GM19397 (cell line): ENCODE measurements around the gene GIMAP2.
A peak's percentile ranks its signal among the peaks of the same experiment; 100 is the strongest.
"Not testable (repeated sequence)": the region's sequence is repeated elsewhere in the genome, so short reads cannot be mapped to it uniquely, and the experiment has no call there.

Experiments
- ATAC-seq: cut with Tn5 transposase; IDR thresholded peaks from one replicate; pipeline ENCODE4 v1.9.1; 2021; ENCODE audit warnings: mild to moderate bottlenecking, moderate library complexity; ENCODE audit not compliant: unreplicated experiment

Gene GIMAP2

DNA sequence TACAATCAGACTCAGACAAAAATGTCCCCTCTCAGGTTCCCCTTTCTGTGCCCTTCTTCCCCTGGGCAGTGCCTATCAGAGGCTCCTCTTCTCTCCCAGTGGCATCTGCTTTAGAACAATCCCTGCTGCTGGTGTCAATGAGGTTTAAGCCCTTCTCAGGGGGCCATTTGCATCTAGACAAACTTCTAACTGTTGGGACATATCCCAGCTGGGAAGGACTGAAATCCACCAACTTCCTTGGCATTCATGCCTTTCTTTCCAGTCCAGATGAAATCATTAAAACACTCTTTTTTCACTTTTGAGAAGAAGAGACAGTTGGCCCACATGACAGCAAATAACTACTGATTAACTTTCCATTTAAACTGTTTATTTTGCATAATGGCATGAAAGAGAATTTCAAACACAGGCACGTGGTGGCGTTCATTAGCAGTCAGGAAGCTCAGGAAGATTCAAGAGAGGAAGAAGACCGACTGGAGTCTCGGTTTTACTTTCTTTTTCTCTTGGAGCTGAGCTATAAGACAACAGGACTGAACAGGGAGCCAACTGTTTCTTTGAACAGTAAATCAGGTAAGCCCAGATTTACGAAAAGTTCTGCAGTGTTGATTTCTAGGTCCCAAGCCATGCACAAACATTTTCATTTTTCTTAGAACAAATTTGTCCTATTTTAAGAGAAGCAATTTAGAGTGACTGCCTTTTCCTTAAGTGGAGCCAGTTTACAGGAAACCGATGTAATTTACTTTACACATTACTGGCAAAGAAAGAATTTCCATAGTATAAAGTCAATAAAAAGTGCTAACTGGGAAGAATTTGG lies at the start of gene GIMAP2:
TSS of gene GIMAP2 (plus strand) at position 488 of the 811 bp plus-strand sequence. CDS start 1,354 bp downstream, outside the sequence.
- peak; percentile 85 for ATAC-seq

DNA sequence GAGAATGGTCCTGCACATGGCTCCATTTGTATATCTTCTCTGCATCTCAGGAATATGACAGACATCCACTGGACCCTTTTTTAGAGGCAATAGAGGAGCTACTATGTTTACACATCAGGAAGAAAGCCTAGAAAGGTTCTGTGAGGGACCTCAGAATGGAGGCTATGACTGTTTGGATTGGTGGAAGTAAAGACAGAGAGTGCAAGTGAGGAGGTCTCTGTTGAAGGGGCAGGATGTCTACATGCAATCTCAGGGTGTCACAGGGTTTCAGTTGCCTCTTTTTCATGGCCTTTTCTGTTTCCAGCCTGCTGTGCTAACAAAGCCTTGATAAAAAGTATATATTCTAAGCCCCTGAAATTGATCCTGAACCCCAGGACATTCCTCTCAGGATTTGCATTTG lies 43.7 kb upstream of the GIMAP2 start:
- ATAC-seq = no peak

DNA sequence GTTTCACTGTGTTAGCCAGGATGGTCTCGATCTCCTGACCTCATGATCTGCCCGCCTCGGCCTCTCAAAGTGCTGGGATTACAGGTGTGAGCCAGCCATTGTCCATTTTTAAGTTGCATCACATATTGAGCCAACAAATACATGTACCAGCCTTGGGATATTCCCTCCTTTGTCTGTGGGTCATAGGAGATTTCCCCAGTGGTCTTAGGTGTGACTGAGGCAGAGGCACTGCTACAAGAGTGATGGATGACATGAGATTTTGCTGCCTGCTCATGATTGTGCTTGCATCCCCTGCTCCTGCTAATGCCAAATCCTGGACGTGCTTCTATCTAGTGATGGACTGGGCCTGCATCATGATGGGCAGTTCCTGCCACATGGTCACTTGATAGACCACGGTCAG lies 42.6 kb upstream of the GIMAP2 start:
- no peak for ATAC-seq

DNA sequence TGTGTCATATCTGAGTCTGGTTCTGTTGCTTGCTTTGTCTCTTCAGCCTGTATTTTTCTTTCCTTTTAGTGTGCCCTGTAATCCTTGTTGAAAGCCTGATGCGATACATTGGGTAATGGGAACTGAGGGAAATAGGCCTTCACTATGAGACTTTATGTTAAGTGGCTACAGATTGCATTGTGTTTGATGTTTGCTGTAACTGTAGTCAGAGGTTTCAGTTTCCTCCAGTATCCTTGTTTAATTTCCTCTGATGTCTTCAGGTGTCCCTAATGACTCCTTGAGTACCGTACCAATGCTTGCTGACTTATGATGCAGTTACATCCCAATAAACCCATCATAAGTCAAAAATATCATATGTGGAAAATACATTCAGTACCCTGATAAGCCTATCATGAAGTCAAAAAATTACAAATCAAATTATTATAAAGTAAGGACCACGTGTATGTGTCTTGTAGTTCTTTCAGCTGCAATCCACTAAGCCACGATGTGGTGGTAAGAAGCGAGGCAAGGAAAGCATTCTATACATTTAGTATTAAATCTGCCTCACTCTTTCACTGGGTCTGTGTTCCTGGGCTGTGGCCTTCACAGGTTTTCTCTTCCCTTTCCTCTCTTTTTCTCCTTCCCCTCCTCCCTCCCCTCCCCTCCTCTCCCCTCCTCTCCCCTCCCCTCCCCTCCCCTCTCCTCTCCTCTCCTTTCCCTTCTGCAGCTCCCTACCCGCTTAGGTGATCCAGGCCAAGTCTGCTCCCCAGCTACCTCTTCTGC lies 40.1 kb upstream of the GIMAP2 start:
- no peak for ATAC-seq

DNA sequence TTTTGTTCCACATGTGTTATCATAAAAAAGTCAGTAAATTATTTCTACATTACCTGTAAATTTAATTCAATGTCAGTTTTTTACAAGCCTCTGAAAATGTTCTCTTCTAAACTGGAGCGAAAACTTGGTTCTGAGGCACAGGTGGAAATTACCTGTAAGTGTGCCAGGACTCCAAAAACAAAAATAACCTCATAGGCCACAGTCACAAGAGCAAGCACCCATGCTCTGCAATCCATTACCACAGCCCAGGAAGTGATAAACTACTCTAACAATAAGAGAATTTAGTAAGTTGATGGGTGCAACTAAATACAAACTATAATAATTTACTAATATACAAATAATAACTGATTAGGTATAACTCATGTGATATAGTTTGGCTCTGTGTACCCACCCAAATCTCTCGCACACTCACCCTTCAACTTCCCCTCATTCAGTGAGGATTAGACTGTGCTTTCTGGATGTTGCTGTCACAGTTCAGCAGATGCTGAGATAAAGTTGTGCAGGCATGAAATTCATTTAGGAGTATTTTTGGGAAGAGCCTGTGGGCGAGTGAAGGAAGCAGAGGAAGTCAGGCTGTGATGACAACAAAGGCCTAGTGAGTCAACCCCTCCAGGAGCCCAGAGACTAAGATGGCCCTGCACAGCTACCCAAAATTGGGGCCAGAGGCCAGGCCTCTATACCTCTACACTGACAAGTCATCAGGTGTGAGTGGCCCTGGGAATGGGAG lies 37.0 kb upstream of the GIMAP2 start:
- ATAC-seq = no peak

DNA sequence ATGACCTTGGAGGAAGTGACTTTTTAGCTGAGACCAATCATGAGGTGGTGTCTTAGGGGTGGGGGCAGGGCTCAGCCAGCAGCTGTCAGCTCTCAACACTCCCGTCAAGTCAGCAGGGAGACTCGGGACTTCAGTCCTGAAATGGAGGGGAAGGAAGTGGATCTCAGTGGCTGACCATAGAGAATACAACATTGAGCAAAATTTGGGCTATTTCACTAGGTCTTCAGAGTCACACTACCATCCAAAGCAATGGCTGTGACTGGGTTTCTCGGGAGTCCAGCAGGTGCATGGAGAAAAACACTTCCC lies 36.5 kb upstream of the GIMAP2 start:
- no peak for ATAC-seq

DNA sequence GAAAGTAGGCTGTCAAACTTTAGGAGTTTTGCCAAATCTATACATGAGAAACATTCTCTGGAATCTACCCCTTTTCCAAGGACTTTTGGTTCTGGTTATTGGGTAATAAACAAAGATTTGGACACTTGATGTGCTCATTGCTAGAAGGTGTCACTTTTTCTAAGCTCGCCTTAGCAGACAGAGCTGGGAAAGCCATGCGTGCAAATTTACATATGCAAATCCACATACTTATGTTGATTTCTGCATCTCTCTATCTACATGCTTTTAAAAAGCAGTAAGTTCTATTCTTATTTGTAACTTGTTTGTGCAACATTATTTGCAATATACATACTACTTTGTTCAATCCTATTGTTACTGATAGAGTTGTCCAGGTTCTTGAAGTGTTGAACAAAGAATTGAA lies 30.8 kb upstream of the GIMAP2 start:
- no peak for ATAC-seq

DNA sequence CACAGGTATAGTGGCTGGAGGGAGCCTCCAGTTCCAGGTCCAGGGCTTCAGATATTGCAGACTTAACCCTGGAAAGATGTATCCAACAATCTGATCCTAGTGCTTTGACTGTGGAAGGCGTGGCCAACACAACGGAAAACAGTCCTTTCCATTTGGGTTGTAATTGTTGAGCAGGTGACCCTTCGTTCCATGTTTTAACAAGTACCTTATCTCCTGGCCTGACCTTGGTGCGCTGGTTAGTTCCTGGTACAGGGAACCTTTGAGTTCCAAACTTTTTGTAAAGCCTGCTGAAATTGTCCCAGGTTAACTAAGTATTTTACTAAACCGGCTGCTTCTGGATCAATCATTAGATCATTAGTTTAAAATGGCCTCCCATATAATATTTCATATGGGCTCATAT lies 29.5 kb upstream of the GIMAP2 start:
- ATAC-seq = no peak

DNA sequence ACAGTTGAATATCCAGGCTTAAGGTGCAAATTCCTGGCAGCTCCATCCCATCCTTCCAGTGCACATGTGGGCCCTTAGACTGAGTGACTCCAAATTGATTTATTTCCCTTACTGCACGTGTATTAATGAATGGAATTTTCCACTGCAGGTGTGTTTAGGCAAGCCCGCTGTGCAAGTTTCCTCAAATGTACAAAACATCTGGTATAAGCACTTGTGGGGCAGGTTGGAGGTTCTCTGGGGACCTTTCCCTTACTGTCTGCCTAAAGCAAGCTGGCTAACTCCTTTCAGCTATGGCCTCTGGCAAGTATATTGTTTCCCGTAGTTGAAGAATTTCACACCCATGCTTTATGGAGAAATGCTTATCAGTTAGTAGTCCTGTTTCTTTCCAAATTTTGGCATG lies 28.0 kb upstream of the GIMAP2 start:
- no peak for ATAC-seq

DNA sequence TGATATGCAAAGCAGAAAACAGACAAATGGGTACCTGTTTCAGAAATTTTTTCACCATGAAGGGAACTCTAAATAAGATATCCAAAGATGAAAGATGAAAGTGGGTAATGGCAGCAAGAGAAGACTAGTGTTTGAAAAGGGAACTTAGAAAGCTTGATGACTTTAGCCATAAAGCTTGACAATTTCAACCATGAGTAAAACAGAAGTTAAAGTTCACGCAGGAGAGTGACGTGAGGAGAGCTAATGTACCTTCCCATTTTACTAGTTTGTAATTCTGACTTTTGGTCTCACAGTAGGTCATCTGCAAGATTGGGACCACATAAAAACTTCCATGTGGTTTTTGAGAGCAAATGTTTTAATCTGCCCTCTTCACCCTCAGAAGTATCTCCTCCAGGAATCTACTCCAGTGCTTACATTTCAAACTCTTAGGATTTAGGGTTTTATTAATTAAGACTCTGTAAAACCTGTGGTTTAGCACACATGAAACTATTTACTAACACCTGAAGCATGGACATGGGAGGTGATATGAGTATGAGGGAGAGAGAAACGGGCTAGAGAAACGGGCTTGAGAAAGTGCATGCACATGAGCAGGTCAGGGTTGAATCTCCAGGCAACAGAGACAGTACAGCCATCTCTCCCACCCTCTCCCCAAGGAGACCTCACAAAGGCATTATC lies 24.4 kb upstream of the GIMAP2 start:
- no peak for ATAC-seq

DNA sequence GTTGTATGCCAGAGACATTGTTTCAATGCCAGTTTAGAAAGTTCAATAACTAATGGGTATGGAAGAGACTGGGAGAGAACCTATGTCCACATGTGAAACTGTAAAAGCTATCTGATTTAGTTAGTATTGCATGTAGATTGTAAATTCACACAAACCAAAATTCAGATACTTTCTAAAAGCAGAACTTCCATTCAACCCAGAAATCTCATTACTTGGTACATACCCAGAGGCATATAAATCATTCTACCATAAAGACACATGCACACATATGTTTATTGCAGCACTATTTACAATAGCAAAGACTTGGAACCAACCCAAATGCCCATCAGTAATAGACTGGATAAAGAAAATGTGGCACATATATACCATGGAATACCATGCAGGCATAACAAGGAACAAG lies 22.7 kb upstream of the GIMAP2 start:
- ATAC-seq = not testable (repeated sequence)

DNA sequence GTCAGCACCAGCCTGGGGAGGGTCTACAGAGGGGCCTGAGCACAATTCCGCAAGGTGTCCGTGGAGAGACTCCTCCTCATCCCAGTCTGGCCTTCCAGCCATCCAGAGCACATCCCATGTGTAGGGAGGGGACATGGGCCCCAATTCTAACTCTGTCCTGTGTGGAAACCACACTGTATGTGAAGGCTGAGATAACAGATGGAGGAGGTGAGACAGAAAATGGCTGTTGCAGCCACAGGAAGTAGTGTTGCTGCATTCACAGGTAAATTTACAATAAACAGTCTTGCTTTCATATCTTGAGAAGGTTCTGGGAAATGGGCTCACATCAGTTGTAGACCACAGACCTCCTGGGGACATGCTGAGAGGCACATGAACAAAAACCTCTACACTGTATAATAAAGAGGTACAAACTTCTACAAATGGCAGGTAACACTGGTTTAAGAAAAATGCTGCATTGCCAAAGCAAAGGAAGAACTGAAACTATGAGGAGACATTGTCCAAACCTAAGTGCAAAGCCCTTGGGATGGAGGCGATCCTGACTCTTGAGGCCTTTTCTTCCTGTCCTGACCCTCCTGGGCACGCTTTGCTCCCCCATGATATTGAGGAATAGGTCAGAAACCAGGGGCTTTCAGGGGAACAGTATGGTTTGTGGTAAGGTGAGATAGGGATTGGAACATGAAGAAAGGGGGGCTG lies 21.6 kb upstream of the GIMAP2 start:
- ATAC-seq = no peak

DNA sequence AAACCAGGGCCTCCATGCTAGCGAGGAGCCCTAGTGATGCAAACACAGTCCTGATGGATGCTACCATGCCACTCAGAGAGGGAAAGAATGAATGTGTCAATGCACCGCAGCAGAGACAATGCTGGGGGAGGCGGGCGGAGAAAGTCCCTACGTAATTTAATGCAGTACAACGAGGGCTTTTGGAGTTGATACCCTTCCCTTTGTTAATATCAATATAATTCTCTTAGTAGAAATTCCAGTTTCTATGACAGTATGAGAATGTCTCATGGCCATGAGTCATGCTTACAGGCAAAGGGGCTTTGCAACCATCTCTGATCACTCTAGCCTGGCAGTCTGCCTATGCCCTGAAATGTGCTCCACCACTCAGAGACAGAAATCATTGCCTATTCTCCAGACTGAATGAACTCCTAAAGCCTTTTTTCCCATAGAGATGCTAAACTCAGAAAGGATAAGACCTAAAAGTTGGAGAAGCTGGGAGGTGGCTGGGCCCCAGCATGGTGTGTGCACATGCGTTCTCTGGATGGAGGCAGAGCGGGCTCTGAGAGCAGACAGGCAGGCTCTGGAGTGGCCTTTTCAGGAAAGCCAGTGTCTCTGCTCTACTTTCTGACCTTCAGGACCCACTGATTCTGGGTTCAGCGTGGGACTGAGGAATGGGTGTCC lies 20.3 kb upstream of the GIMAP2 start:
- ATAC-seq = no peak

DNA sequence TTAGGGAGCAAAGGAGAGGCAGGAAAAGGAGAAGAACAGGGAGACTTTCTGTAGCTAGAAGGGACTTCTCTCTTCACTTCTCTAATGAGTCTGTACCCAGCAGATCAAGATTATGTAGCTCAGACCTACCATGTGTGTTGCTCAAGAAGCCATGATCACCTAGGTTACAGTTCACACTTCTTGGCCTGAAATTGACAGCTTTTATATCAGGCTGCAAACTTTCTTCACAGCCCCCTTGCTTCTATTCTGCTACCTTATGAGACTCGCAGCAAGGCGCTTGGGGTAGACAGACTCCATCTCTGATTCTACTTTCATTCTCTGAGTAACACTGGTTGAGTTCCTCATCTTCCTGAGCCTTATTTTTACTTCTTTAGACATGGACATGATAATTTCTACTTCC lies 19.6 kb upstream of the GIMAP2 start:
- ATAC-seq = no peak

DNA sequence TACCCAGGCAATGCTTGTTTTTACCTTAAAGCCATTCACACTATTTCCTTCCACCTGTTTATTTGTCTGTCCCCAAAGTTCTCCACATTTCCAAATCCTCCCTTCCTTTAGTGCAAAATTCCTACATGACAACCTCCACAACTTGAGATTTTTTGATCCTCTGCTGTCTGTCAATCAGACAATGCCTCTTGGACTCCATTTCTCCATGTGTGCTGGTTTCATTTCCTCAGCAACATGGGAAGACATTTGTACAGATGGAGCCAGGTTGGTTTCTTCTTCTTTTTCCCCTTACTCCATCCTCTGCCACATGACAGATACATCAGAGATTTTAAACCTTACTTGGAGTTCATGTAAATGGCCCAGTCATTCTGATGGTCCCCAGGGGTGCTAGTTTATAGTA lies 19.1 kb upstream of the GIMAP2 start:
- ATAC-seq = no peak

DNA sequence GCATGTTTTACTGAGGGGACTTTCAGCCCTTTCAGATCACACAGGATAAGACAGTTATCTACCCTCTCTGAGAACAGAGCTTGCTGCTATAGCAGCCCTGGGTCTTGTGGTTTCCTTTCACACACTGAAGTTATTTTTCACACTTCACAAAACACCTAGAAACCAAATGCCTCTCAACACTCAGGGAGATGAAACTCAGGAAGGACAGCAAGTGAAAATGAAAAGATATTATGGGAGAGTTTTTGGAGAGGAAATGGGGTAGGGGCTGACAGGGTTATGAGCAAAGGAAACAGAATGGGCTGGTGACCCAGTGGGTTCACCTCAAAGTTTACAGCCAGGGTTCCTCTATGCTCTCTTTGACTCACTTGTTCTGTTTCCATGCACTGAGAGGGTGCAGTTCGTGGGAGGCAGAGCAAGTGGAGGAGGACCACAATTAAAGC lies 17.0 kb upstream of the GIMAP2 start:
- peak; percentile 78 for ATAC-seq

DNA sequence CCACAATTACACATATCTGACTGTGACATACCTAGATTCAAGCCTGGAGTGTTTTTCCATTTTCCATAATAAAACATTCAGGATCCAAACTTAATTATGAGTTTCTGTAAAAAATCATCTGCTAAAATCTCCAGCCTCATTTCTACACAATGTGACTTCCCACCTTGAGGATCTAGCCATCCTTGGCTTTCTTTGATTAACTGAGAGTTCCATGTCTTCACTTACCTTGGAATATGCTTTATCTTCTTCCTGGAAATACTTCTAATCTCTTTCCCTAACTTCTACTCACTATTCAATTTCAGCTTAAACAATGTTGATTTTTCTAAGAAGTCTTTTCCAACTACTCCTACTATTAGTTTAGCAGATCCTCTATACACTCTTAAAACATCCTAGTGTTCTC lies 16.5 kb upstream of the GIMAP2 start:
- no peak for ATAC-seq

DNA sequence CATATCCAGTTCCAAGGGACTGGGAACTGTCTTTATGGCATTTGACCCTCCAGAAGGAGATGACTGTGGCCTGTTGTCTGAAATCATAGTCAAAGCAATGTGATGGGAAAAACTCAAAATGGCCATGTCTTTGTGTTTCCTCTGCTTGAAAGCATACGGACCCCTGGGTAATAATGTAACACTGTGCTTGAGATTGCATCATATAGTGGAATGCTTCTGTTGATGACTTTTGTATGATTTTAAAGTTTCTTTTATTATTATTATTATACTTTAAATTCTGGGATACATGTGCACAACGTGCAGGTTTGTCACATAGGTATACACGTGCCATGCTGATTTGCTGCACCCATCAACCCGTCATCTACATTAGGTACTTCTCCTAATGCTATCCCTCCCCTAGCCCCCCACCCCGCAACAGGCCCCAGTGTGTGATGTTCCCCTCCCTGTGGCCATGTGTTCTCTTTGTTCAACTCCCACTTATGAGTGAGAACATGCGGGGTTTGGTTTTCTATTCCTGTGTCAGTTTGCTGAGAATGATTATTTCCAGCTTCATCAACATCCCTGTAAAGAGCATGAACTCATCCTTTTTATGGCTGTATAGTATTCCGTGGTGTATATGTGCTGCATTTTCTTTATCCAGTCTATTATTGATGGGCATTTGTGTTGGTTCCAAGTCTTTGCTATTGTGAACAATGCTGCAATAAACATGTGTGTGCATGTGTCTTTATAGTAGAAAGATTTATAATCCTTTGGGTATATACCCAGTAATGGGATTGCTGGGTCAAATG lies 13.5 kb upstream of the GIMAP2 start:
- not testable (repeated sequence) for ATAC-seq

DNA sequence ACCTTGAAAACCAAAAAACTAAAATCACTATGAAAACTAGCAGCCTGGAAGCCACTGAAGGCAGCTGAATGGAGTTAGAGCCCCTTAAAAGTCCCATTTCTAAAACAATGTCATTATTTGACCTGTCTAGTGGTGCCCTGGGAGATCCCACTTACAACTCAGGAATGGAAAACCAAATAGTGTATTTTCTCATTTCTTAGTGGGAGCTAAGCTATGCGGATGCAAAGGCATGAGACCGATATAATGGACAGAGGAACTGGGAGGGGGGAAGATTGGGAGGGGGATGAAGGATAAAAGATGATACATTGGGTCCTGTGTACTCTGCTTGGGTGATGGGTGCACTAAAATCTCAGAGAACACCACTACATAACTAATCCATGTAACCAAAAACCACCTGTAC lies 9.8 kb upstream of the GIMAP2 start:
- ATAC-seq = no peak
